Lower leg skin (tissue), 4 donors: ENCODE data around the gene RRP1B. TPM values are rescaled to one million over a fixed set of nuclear protein-coding genes. Genes with fewer than 3 reads are reported as not detected.

Source experiments
- DNase-seq, 2 donors: peaks; one replicate each; pipeline ENCODE4 v3.0.0-alpha.2; 2019; ENCODE audit warnings: low spot score in 2 of 2
- H3K4me3 ChIP-seq: fragments of 200-600 bp; sonication (generic); 2 replicates; pipeline ENCODE4 v1.5.1; 2017; ENCODE audit warnings: mild to moderate bottlenecking, low read depth; ENCODE audit not compliant: poor library complexity, severe bottlenecking
- POLR2A ChIP-seq, 2 donors: fragments of 450-650 bp; IDR thresholded peaks; one replicate each; pipeline ENCODE4 v1.6.1; 2016 to 2017; ENCODE audit warnings: antibody characterized with exemption in 2 of 2, mild to moderate bottlenecking in 1 of 2, moderate library complexity in 1 of 2
- WGBS, 2 donors: methylation state at CpG; one replicate each; pipeline ENCODE4 v1.1.5; 2018; 5-methylcytosine and 5-hydroxymethylcytosine counted together
- intact Hi-C: fragments of 100-400 bp; cut with DNase I; formaldehyde crosslinking; loops from one replicate; pipeline ENCODE4 v1.15.0; 2023; ENCODE audit warnings: low total_unique reads
- total RNA-seq, 4 donors: library from RNA; depleted of rRNA; stranded (reverse); fragments of >200 nt; gene quantifications; one replicate each; pipeline ENCODE4 v1.1.0, GENCODE V29; 2016
- TF ChIP-seq, protein P1 (sequence below), 3 donors: fragments of 450-650 bp; IDR thresholded peaks; one replicate each; pipeline ENCODE4 v1.5.1; 2016; ENCODE audit warnings: antibody characterized with exemption in 3 of 3, mild to moderate bottlenecking in 3 of 3, moderate library complexity in 2 of 3

The RRP1B gene
- total RNA-seq, 4 donors from 2014 or later = 15.4 to 22.2 (median 19.5) TPM

DNA sequence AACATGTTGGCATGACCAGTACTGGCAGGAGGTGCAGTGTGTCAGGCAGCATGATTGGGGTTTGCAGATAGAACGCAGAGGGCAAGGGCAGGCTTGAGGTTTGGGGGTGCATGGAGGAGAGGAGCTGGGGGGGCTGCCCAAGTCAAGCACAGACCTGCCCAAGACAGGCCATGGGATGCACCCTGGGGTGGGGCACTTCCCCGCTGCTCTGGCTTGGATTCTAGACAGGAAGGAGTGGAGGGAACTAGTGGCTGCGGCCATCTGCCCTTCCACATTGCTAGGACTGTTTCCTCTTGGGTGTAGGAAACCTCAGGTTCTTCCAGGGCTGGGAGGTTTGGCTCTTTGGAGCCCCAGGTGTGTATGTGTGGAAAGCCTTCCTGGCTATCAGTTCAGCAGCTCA is 62.6 kb downstream of the RRP1B start:
- H3K4me3 ChIP-seq = no peak overlapping the region
- 52 to 78% methylated on average over 3 of the region's 3 CpGs for WGBS, 2 donors
- intact Hi-C loops = loop anchor here (10.0 kb wide), 1 partner anchor 57 kb away; no protein-coding TSS in a partner anchor
- DNase-seq = no peak
- TF ChIP-seq POLR2A (IDR thresholded peaks at IDR 0.05) = no peak

- TF ChIP-seq, protein P1, sequence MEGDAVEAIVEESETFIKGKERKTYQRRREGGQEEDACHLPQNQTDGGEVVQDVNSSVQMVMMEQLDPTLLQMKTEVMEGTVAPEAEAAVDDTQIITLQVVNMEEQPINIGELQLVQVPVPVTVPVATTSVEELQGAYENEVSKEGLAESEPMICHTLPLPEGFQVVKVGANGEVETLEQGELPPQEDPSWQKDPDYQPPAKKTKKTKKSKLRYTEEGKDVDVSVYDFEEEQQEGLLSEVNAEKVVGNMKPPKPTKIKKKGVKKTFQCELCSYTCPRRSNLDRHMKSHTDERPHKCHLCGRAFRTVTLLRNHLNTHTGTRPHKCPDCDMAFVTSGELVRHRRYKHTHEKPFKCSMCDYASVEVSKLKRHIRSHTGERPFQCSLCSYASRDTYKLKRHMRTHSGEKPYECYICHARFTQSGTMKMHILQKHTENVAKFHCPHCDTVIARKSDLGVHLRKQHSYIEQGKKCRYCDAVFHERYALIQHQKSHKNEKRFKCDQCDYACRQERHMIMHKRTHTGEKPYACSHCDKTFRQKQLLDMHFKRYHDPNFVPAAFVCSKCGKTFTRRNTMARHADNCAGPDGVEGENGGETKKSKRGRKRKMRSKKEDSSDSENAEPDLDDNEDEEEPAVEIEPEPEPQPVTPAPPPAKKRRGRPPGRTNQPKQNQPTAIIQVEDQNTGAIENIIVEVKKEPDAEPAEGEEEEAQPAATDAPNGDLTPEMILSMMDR (IDR thresholded peaks at IDR 0.05) = no peak
- TF ChIP-seq POLR2A (IDR thresholded peaks at IDR 0.05) = no peak
- WGBS, 2 donors = 90 to 92% methylated on average over 9 to 12 of the region's 12 CpGs
- intact Hi-C loops = loop anchor here (10.0 kb wide), 1 partner anchor 59 kb away; no protein-coding TSS in a partner anchor
- no peak overlapping the region for H3K4me3 ChIP-seq
- no peak for DNase-seq
Measured at GRCh38 chr21:43723648-43724047, 64.3 kb downstream of the RRP1B start.

- TF ChIP-seq, protein P1 (IDR thresholded peaks at IDR 0.05) = no peak
- no peak for TF ChIP-seq POLR2A (IDR thresholded peaks at IDR 0.05)
- DNase-seq = no peak
- intact Hi-C loops = loop anchor here (10.0 kb wide), 1 partner anchor 62 kb away; no protein-coding TSS in a partner anchor
- 54 to 71% methylated on average over 21 of the region's 21 CpGs for WGBS, 2 donors
- H3K4me3 ChIP-seq = no peak overlapping the region
Measured at GRCh38 chr21:43726686-43727518, 67.5 kb downstream of the RRP1B start.

DNA sequence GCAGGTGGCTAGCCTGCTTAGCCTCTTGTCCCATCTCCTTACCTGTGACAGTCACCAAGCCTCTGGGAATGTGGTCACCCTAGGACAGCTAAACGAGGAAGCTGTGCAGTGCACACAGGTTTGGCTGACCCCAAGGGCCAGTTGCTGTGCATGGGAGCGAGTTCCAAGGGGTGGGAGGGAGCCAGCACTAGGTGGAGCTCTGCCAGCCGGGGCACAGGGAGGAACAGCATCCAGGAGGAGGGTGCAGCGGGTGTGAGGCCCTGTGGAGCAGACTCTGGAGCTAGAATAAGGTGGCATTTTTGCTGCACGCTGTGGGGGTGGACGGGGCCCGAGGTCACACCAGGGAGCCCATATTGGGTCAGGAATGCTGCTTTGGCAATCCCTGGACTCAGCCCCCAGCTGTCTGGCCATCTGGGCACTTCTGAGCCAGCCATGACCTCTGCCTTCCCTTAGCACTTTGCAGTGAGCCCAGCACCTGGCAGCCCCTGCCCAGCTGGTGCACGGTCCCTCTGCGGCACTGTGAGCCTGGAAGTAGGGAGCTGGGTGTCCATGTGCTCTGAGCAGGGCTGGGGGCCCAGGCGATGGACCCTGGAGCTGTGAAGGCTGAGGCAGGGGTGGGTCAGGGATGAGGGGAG is 68.3 kb downstream of the RRP1B start:
- H3K4me3 ChIP-seq = no peak overlapping the region
- intact Hi-C loops = loop anchor here (10.0 kb wide), 1 partner anchor 63 kb away; no protein-coding TSS in a partner anchor
- 58 to 63% methylated on average over 10 of the region's 10 CpGs for WGBS, 2 donors
- DNase-seq = no peak
- TF ChIP-seq, protein P1 (IDR thresholded peaks at IDR 0.05) = no peak
- TF ChIP-seq POLR2A (IDR thresholded peaks at IDR 0.05) = no peak

DNA sequence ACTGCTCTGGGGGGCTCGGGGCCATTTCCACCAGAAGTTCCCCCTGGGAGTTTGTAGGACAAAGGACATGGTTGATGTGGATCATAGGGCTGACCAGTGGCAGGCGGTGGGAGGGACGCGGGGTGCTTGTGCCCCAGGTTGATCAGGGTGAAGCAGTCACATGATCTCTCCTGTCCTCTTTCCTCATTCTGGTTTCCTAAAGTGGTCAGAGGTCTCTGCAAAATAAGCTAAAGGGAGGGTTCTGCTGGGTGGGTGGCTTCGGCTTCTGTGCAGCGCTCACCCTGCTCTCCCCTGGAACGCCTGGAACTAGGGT is 68.8 kb downstream of the RRP1B start:
- DNase-seq = no peak
- 22% methylated on average over 5 to 7 of the region's 7 CpGs for WGBS, 2 donors
- H3K4me3 ChIP-seq = no peak overlapping the region
- no peak for TF ChIP-seq POLR2A (IDR thresholded peaks at IDR 0.05)
- TF ChIP-seq, protein P1 (IDR thresholded peaks at IDR 0.05) = no peak
- intact Hi-C loops = loop anchor here (10.0 kb wide), 1 partner anchor 63 kb away; no protein-coding TSS in a partner anchor
